ENCODE data around the gene PTPRB.

DNA sequence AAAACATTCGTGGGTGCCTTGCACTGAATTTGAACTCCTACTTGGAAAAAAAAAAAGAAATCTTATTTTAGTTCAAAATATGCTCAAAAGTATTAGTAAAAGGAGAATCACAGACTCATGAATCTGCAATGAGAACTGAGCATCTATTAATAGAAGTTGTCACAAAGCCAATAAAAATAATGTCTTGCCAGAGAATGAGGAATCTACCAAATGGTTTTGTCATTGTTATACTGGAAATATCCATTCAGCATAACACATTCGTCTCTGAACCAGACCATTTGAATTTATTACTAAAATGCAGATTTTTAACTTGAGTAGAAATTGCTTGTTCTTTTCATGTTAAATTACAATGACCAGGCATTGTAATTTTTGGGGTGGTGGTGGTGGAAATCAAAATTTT is 11.6 kb upstream of the PTPRB start:
- TF ChIP-seq, protein P1, sequence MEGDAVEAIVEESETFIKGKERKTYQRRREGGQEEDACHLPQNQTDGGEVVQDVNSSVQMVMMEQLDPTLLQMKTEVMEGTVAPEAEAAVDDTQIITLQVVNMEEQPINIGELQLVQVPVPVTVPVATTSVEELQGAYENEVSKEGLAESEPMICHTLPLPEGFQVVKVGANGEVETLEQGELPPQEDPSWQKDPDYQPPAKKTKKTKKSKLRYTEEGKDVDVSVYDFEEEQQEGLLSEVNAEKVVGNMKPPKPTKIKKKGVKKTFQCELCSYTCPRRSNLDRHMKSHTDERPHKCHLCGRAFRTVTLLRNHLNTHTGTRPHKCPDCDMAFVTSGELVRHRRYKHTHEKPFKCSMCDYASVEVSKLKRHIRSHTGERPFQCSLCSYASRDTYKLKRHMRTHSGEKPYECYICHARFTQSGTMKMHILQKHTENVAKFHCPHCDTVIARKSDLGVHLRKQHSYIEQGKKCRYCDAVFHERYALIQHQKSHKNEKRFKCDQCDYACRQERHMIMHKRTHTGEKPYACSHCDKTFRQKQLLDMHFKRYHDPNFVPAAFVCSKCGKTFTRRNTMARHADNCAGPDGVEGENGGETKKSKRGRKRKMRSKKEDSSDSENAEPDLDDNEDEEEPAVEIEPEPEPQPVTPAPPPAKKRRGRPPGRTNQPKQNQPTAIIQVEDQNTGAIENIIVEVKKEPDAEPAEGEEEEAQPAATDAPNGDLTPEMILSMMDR (IDR thresholded peaks at IDR 0.05), result no peak
- TF ChIP-seq EP300 (IDR thresholded peaks at IDR 0.05), result no peak
- TF ChIP-seq POLR2A (IDR thresholded peaks at IDR 0.05), result no peak

All from stomach (tissue), 4 donors.